GM19239 (cell line): ENCODE results near the gene ARHGAP9.
"Not testable (repeated sequence)": the region's sequence is repeated elsewhere in the genome, so short reads cannot be mapped to it uniquely, and the experiment has no call there.

Source experiments
- DNase-seq: peaks from one replicate; pipeline ENCODE4 v3.0.0; 2011; ENCODE audit warnings: low spot score; ENCODE audit not compliant: insufficient read length
- FAIRE-seq: peaks from 2 replicates; lab custom pipeline; 2011; peaks lifted over from hg19 to GRCh38; lab: Jason Lieb, UNC

The ARHGAP9 gene

GRCh38 chr12:57446292-57446960 lies 33.2 kb downstream of the ARHGAP9 start:
- DNase-seq (no peak), FAIRE-seq (no peak)

DNA sequence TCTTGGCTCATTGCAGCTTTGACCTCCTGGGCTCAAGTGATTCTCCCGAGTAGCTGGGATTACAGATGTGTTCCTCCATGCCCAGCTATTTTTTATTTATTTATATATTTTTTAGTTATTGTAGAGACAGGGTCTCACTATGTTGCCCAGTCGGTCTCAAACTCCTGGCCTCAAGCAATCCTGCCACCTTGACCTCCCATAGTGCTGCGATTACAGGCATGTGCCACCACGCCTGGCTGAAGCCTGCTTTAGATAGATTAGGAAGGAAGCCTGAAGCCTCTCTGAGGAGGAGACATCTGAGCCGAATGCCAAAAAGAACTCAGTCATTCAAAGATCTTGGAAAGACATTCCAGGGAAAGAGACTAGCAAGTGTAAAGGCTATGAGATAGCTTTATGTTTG lies 34.9 kb downstream of the ARHGAP9 start:
- FAIRE-seq, result no peak
- DNase-seq, result no peak

- FAIRE-seq, DNase-seq: not testable (repeated sequence)
Measured at GRCh38 chr12:57444337-57444736, 35.3 kb downstream of the ARHGAP9 start.

DNA sequence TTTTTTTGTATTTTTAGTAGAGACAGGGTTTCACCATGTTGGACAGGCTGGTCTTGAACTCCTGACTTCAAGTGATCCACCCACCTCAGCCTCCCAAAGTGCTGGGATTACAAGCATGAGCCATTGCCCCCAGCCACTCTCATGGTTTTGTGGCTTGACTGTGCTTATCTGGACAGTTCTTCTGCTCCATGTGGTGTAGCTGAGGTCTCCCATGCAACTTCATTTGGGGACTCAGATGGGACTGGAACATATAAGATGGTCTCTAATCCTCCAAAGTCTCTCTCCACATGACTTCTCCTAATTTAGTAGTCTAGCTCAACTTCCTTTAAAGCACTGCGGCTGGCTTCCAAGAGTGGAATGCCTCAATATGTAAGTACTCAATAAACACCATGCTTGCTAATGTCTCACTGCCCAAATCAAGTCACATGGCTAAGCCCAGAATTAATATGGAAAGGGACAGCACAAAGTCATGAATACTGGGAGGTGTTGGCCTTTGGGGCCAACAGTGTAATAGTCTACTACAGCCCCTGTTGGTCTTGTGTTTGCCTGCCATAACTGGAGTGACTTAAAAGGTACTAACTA lies 37.7 kb downstream of the ARHGAP9 start:
- no peak for DNase-seq

GRCh38 chr12:57441393-57441792 lies 38.3 kb downstream of the ARHGAP9 start:
- FAIRE-seq, DNase-seq: not testable (repeated sequence)

More for the DNA sequence above, 37.7 kb downstream of the ARHGAP9 start:
- no peak for FAIRE-seq

GRCh38 chr12:57439762-57440266 lies 39.9 kb downstream of the ARHGAP9 start:
- FAIRE-seq, result no peak
- no peak for DNase-seq

DNA sequence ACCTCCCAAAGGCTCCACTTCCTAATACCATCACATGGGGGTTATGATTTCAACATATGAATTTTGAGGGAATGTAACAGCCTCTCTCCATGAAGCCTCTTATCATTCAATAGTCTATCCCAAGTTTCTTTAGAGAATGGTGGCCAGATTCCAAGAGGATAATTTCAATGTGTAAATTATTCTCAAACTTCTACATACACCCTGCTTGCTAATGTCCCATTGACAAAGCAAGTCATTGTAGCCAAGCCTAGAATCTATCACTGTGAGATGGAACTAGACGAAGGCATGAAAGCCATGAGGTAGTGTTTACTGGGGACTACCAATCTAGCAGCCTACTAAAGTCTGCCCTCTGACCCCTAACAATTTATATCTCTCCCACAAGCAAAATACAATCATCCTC lies 41.3 kb downstream of the ARHGAP9 start:
- FAIRE-seq, result no peak
- no peak for DNase-seq

DNA sequence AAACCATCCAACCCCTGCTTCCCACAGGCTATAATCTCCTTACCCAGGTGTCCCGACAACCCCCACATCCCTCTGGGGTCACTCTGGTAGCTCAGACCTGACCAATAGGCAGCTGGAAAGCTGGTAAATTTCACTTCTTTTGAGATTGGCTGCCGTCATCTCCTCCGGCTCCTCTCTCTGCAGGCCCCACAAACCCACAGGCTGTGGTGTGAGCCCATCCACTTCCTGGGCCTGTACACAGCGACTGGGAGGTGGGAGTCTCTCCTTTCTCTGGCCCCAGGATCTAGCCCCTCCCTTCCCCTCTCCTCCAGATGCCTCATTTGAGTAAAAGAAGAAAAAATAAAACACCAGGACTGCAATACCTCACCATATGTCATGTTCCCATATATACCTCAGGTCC lies 44.4 kb downstream of the ARHGAP9 start:
- FAIRE-seq, result peak; percentile 8
- no peak for DNase-seq

DNA sequence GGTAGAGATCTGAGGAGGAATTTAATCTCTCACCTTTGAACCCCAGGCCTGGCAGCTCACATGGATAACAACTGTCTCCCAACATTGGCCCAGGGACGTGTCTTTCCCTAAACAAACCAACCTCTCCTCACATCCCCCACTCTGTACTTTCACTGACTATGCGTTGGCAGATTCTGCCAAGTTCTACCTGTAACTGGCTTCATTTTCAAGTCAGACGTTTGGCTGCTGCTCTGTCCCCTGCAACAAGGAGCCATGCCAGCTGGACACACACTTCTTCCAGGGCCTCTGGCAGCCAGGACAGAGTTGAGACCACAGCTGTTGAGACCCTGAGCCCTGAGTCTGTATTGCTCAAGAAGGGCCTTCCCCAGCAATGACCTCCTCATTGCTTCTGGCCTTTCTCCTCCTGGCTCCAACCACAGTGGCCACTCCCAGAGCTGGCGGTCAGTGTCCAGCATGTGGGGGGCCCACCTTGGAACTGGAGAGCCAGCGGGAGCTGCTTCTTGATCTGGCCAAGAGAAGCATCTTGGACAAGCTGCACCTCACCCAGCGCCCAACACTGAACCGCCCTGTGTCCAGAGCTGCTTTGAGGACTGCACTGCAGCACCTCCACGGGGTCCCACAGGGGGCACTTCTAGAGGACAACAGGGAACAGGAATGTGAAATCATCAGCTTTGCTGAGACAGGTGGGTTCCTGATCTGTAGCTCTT lies 45.0 kb downstream of the ARHGAP9 start, which contains the start of gene INHBC:
TSS of gene INHBC (plus strand) at position 268 of the 707 bp plus-strand sequence. CDS start at position 371, 103 bp downstream.
- DNase-seq, result no peak
- FAIRE-seq, result no peak

- FAIRE-seq (no peak), DNase-seq (no peak)
Measured at GRCh38 chr12:57433370-57433769, 46.3 kb downstream of the ARHGAP9 start.

DNA sequence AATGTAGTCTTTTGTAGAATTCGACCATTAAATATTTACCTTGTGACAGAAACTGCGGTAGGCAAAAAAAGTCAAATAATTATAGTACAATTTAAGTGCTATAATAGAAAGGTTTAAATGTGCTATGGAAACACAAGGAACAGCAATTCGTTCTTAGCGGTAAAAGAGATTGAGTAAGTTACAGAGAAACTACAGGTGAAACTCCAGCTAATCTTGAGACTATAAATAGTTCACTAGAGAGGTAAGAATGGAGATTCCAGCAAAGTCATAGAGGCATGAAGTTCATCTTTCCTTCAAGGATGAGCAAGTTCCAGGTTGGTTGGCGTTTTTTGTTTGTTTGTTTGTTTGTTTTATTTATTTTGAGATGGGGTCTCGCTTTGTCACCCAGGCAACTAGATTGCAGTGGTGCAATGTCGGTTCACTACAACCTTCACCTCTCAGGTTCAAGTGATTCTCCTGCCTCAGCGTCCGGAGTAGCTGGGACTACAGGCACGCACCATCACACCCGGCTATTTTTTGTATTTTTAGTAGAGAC lies 47.9 kb downstream of the ARHGAP9 start:
- DNase-seq, result no peak
- FAIRE-seq, result peak; percentile 11

DNA sequence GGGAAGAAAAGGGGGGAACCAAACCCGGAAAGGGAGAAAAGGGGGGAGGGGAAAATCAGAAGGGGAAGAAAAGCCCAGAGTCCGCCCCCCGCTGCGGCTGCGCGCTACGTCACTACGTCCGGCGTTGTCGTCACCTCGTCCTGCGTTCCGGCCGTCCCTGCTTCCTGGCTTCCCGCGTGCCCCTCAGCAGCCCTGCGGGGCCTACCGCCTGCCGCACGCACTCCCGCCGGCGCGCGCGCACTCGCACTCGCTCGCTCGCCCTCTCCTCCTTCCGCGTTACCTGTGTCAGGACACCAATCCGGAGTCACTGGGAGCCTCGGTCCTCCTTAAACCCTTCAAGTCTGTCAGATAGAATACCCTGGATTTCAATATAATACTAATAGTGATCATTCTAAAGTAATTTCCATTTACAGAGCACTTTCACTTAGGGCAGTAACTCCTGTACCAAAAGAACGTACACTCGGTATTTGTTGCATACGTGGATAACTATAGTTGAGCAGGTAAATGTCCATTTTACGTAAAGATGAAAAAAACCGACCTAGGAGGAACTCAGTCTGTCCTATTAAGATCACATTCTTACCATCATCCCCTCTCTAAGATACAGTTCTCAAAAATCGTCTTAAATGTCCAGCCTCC lies 48.6 kb downstream of the ARHGAP9 start, which contains the start of gene R3HDM2:
TSS of gene R3HDM2 (minus strand) at position 113 of the 636 bp plus-strand sequence. CDS start 120,615 bp downstream, outside the sequence.
- FAIRE-seq (peak; percentile 96), DNase-seq (peak; percentile 99)

DNA sequence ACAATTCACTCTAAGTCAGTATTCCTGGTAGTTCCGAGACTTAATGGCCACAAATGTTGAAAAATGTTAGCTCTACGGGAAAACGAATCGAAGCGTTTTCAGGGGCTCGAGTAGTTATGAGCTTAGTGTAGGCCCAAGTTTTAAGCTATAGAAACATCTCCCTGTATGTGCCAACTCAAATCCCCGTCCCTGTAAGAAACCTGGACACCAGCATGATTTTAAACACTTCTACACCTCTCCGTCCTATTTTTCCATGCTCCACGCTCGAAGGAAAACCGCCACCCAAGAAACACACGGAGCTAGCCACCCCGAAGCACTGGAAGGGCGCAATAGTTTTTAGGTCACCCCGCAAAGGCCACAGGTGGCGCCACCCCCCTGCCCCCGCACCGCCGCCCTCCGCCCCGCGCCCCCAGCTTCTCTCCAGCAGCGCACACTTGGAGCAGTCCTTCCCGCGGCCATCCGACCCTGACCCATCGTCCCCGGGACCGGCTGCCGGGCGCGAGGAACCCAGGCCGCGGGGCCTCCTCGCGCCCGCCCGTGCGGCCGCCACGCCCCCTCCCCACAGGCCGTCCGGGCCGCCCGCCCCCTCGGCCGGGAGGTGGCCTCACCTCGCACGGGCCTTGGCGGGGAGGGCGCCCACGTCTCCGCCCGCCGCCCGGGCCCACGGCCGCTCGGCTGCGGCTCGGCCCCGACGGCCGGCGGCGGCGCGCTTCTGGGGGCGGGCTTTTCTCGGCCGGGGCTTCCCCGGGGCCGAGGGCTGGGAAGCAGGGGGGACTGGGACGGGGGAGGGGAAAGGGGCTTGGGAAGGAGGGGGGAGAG lies 49.3 kb downstream of the ARHGAP9 start:
- FAIRE-seq (peak; percentile 21), DNase-seq (peak; percentile 17)

GRCh38 chr12:57429473-57430111 lies 50.1 kb downstream of the ARHGAP9 start:
- peak; percentile 82 for FAIRE-seq

GRCh38 chr12:57428965-57429364 lies 50.7 kb downstream of the ARHGAP9 start:
- no peak for DNase-seq
- no peak for FAIRE-seq

More at GRCh38 chr12:57429473-57430111, 50.1 kb downstream of the ARHGAP9 start:
- DNase-seq, result no peak

- DNase-seq, FAIRE-seq: not testable (repeated sequence)
Measured at GRCh38 chr12:57426948-57427347, 52.7 kb downstream of the ARHGAP9 start.
